Measurements from ENCODE around the gene NUDT21. TPM values are rescaled to one million over a fixed set of nuclear protein-coding genes. Genes with fewer than 3 reads are reported as not detected.

The NUDT21 gene
- total RNA-seq, 6 experiments from 2014 or later = 26.2 to 35.8 (median 30.3) TPM

- ATAC-seq (no peak), DNase-seq (no peak)
- H3K27me3 ChIP-seq = no peaks in the 10 kb centered on the region
Measured at GRCh38 chr16:56457927-56458470, 6.9 kb upstream of the NUDT21 start.

GRCh38 chr16:56451753-56452689, 889 bp upstream of the NUDT21 start:
- peaks cover 0 to 24% (median 4%) of the 10 kb centered on the region in 4 donors for H3K4me1 ChIP-seq
- H3K4me3 ChIP-seq = peak overlapping the region; percentile 72 to 96 (median 91)
- H3K9me3 ChIP-seq = no peaks in the 10 kb centered on the region
- peak; percentile 22 for TF ChIP-seq POLR2A (IDR thresholded peaks at IDR 0.05)
- TF ChIP-seq CTCF (IDR thresholded peaks at IDR 0.05) = no peak
- H3K36me3 ChIP-seq = peaks cover 0 to 35% (median 2%) of the 10 kb centered on the region in 4 donors
- ATAC-seq (peak; percentile 59 to 73 (median 62)), DNase-seq (peak; percentile 55 to 60 (median 56))
- intact Hi-C loops (cut with DNase I) = no loop called here
- WGBS (ENCODE audit: insufficient coverage, low coverage, low lambda C conversion rate, missing lambda C conversion rate) = 9% methylated on average over 25 of the region's 31 CpGs
- H3K27me3 ChIP-seq = no peaks in the 10 kb centered on the region
- peak overlapping the region; percentile 47 to 69 (median 64) for H3K27ac ChIP-seq

More at GRCh38 chr16:56457927-56458470, 6.9 kb upstream of the NUDT21 start:
- no peaks in the 10 kb centered on the region for H3K9me3 ChIP-seq
- intact Hi-C loops (cut with DNase I) = no loop called here
- H3K4me3 ChIP-seq = no peak overlapping the region
- H3K27ac ChIP-seq = no peak overlapping the region
- WGBS (ENCODE audit: insufficient coverage, low coverage, low lambda C conversion rate, missing lambda C conversion rate) = 93% methylated on average over 6 of the region's 6 CpGs
- TF ChIP-seq CTCF (IDR thresholded peaks at IDR 0.05) = no peak
- TF ChIP-seq POLR2A (IDR thresholded peaks at IDR 0.05) = no peak
- H3K4me1 ChIP-seq = peaks cover 0 to 11% (median 0%) of the 10 kb centered on the region in 4 donors
- H3K36me3 ChIP-seq = peaks cover 0 to 52% (median 2%) of the 10 kb centered on the region in 4 donors

- no peaks in the 10 kb centered on the region for H3K27me3 ChIP-seq
- peaks cover 2 to 33% (median 4%) of the 10 kb centered on the region in 4 donors for H3K36me3 ChIP-seq
- intact Hi-C loops (cut with DNase I) = no loop called here
- DNase-seq (no peak), ATAC-seq (peak in 3 of 4 donors; percentile 19 to 28 (median 19))
- H3K4me1 ChIP-seq = peaks cover 0 to 24% (median 4%) of the 10 kb centered on the region in 4 donors
- TF ChIP-seq CTCF (IDR thresholded peaks at IDR 0.05) (no peak), POLR2A (IDR thresholded peaks at IDR 0.05) (no peak)
- 11% methylated on average over 17 of the region's 18 CpGs for WGBS (ENCODE audit: insufficient coverage, low coverage, low lambda C conversion rate, missing lambda C conversion rate)
- no peaks in the 10 kb centered on the region for H3K9me3 ChIP-seq
- peak overlapping the region; percentile 25 to 54 (median 44) for H3K27ac ChIP-seq
- peak overlapping the region; percentile 72 to 96 (median 91) for H3K4me3 ChIP-seq
Measured at GRCh38 chr16:56450275-56450985, 702 bp downstream of the NUDT21 start.

- no peak for ATAC-seq
- peaks cover 0 to 24% (median 4%) of the 10 kb centered on the region in 4 donors for H3K4me1 ChIP-seq
- no peaks in the 10 kb centered on the region for H3K27me3 ChIP-seq
- peaks cover 0 to 17% (median 2%) of the 10 kb centered on the region in 4 donors for H3K36me3 ChIP-seq
- intact Hi-C loops (cut with DNase I) = no loop called here
- no peak for TF ChIP-seq CTCF (IDR thresholded peaks at IDR 0.05)
- TF ChIP-seq POLR2A (IDR thresholded peaks at IDR 0.05) = no peak
- H3K4me3 ChIP-seq = no peak overlapping the region
- no peak for DNase-seq
- H3K27ac ChIP-seq = no peak overlapping the region
- H3K9me3 ChIP-seq = no peaks in the 10 kb centered on the region
Measured at GRCh38 chr16:56448005-56448404, 3.1 kb downstream of the NUDT21 start.
